ENCODE measurements around the gene RNASE1. TPM values are rescaled to one million over a fixed set of nuclear protein-coding genes. Genes with fewer than 3 reads are reported as not detected.

RNASE1 gene
- total RNA-seq (100 to 1,000 TPM in 1 of 2 donors, 10 to 100 TPM in 1; 99.1 to 223 TPM), polyA plus RNA-seq (ENCODE audit: insufficient read length in 2 of 2) (10 to 100 TPM; 50.2 to 77.1 TPM)
- long read RNA-seq, donor 1, transcript RNASE1-202 (2 exons, 1,348 nt), result major isoform, 54 of 58 reads
- long read RNA-seq, donor 1, partial matches to known transcripts, result 0 of 58 reads
- long read RNA-seq, donor 1, other reads (novel, unspliced or antisense), result 0 of 58 reads
- long read RNA-seq, donor 2, transcript RNASE1-202 (2 exons, 1,348 nt), result major isoform, 16 of 16 reads
- long read RNA-seq, donor 2, partial matches to known transcripts, result 0 of 16 reads
- long read RNA-seq, donor 2, other reads (novel, unspliced or antisense), result 0 of 16 reads
- long read RNA-seq, donor 3, transcript RNASE1-202 (2 exons, 1,348 nt), result major isoform, 26 of 31 reads
- long read RNA-seq, donor 3, partial matches to known transcripts, result 0 of 31 reads
- long read RNA-seq, donor 3, other reads (novel, unspliced or antisense), result 0 of 31 reads
- long read RNA-seq, donor 4, transcript RNASE1-201 (3 exons, 878 nt), result minor isoform, 16 of 422 reads
- long read RNA-seq, donor 4, transcript RNASE1-202 (2 exons, 1,348 nt), result major isoform, 393 of 422 reads
- long read RNA-seq, donor 4, transcript RNASE1-203 (3 exons, 769 nt), result minor isoform, 13 of 422 reads
- long read RNA-seq, donor 4, partial matches to known transcripts, result 0 of 422 reads
- long read RNA-seq, donor 4, other reads (novel, unspliced or antisense), result 0 of 422 reads

- no peak within 1 kb of the TSS for H3K4me3 ChIP-seq (ENCODE audit: low read depth, low read length)
- H3K27ac ChIP-seq (ENCODE audit: low read depth, low read length), result no peak within 1 kb of the TSS
- H3K27me3 ChIP-seq (ENCODE audit: control insufficient read depth, insufficient read depth, low read length), result no peaks in the 10 kb centered on the region
- WGBS (ENCODE audit: insufficient coverage), result 70% methylated on average over 11 of the region's 11 CpGs
- no peaks in the 10 kb centered on the region for H3K36me3 ChIP-seq (ENCODE audit: control insufficient read depth, insufficient read depth, low read length)
- no peak for DNase-seq (ENCODE audit: low read depth in 4 of 6, low spot score in 6 of 6)
- H3K9me3 ChIP-seq (ENCODE audit: control insufficient read depth, insufficient read depth, low read length), result no peaks in the 10 kb centered on the region
- H3K4me1 ChIP-seq (ENCODE audit: control insufficient read depth, insufficient read depth, low read length), result peaks cover 15% of the 10 kb centered on the region
Measured at GRCh38 chr14:20802341-20803084, at the start of gene RNASE1. Gene RNASE1 (minus strand): TSS chr14:20802844. CDS start chr14:20802068, 776 bp downstream.

- H3K27ac ChIP-seq (ENCODE audit: low read depth, low read length), result peak overlapping the region; percentile 78
- no peaks in the 10 kb centered on the region for H3K27me3 ChIP-seq (ENCODE audit: control insufficient read depth, insufficient read depth, low read length)
- H3K36me3 ChIP-seq (ENCODE audit: control insufficient read depth, insufficient read depth, low read length), result no peaks in the 10 kb centered on the region
- no peak overlapping the region for H3K4me3 ChIP-seq (ENCODE audit: low read depth, low read length)
- peak in 1 of 6 donors; percentile 23 for DNase-seq (ENCODE audit: low read depth in 4 of 6, low spot score in 6 of 6)
- H3K4me1 ChIP-seq (ENCODE audit: control insufficient read depth, insufficient read depth, low read length), result peaks cover 4% of the 10 kb centered on the region
- 19% methylated on average over 2 of the region's 4 CpGs for WGBS (ENCODE audit: insufficient coverage)
- no peaks in the 10 kb centered on the region for H3K9me3 ChIP-seq (ENCODE audit: control insufficient read depth, insufficient read depth, low read length)
Measured at GRCh38 chr14:20848955-20849570, 46.4 kb upstream of the RNASE1 start.

GRCh38 chr14:20848316-20848954 lies 45.8 kb upstream of the RNASE1 start:
- Histone ChIP-seq H3K27ac (ENCODE audit: low read depth, low read length) (peak overlapping the region; percentile 78), H3K4me3 (ENCODE audit: low read depth, low read length) (no peak overlapping the region), H3K4me1 (ENCODE audit: control insufficient read depth, insufficient read depth, low read length) (peaks cover 4% of the 10 kb centered on the region), H3K36me3 (ENCODE audit: control insufficient read depth, insufficient read depth, low read length) (no peaks in the 10 kb centered on the region), H3K27me3 (ENCODE audit: control insufficient read depth, insufficient read depth, low read length) (no peaks in the 10 kb centered on the region), H3K9me3 (ENCODE audit: control insufficient read depth, insufficient read depth, low read length) (no peaks in the 10 kb centered on the region)
- no peak for DNase-seq (ENCODE audit: low read depth in 4 of 6, low spot score in 6 of 6)
- 80% methylated on average over 9 of the region's 9 CpGs for WGBS (ENCODE audit: insufficient coverage)

DNA sequence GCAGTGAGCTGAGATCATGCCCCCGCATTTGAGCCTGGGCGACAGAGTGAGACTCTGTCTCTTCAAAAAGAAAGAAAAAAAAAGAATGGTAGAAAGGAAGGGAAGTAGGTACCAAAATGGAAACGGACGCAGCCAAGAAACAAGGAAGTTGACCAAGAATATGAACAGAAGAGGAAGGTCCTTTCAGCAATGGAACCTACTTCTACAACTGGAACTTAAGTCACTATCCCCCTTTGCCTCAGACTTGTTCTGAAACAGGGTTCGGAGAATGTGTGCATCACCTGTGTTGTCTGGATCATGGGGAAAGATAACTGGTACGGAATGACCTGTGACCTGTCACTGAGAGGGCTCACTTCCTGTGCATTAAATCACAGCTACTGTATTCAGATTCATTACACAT lies 43.9 kb upstream of the RNASE1 start:
- H3K4me3 ChIP-seq (ENCODE audit: low read depth, low read length), result no peak overlapping the region
- peaks cover 4% of the 10 kb centered on the region for H3K4me1 ChIP-seq (ENCODE audit: control insufficient read depth, insufficient read depth, low read length)
- no peaks in the 10 kb centered on the region for H3K36me3 ChIP-seq (ENCODE audit: control insufficient read depth, insufficient read depth, low read length)
- H3K9me3 ChIP-seq (ENCODE audit: control insufficient read depth, insufficient read depth, low read length), result no peaks in the 10 kb centered on the region
- no peak for DNase-seq (ENCODE audit: low read depth in 4 of 6, low spot score in 6 of 6)
- 100% methylated on average over 3 of the region's 6 CpGs for WGBS (ENCODE audit: insufficient coverage)
- H3K27me3 ChIP-seq (ENCODE audit: control insufficient read depth, insufficient read depth, low read length), result no peaks in the 10 kb centered on the region
- H3K27ac ChIP-seq (ENCODE audit: low read depth, low read length), result no peak overlapping the region

DNA sequence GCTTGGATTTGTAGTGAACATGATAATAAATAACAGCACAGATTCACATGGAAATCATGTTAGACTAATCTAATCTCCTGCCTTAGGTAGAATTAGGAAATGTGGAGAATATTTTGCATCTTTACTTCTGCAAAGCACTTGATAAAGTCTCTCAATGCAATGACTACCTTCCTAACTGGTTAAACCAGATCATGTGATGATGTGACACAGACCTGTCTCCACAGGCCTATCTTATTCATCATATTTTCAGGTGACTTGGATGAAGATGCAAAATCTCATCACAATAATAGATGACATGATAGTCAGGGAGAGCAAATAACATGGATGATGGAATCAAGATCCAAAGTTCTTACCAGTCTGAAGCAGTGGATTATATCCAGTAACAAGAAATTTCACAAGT lies 38.5 kb upstream of the RNASE1 start:
- DNase-seq (ENCODE audit: low read depth in 4 of 6, low spot score in 6 of 6), result no peak
- Histone ChIP-seq H3K9me3 (ENCODE audit: control insufficient read depth, insufficient read depth, low read length) (no peaks in the 10 kb centered on the region), H3K4me1 (ENCODE audit: control insufficient read depth, insufficient read depth, low read length) (no peaks in the 10 kb centered on the region), H3K4me3 (ENCODE audit: low read depth, low read length) (no peak overlapping the region), H3K36me3 (ENCODE audit: control insufficient read depth, insufficient read depth, low read length) (no peaks in the 10 kb centered on the region), H3K27me3 (ENCODE audit: control insufficient read depth, insufficient read depth, low read length) (no peaks in the 10 kb centered on the region), H3K27ac (ENCODE audit: low read depth, low read length) (no peak overlapping the region)

DNA sequence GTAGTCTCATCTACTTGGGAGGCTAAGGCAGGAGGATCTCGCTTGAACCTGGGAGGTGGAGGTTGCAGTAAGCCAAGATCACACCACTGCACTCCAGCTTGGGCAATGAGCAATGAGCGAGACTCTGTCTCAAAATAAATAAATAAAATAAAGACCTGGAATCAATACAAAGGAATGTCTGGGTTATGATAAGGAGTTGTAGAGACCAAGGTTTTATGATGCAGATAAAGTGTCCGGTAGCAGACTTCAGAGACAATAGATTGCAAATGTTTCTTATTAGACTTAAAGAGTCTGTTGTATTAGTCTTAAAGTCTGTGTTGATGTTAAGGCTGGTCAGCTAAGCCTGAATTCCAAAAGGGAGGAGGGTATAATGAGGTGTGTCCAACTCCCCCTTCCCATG lies 35.2 kb upstream of the RNASE1 start:
- Histone ChIP-seq H3K4me1 (ENCODE audit: control insufficient read depth, insufficient read depth, low read length) (no peaks in the 10 kb centered on the region), H3K27me3 (ENCODE audit: control insufficient read depth, insufficient read depth, low read length) (no peaks in the 10 kb centered on the region), H3K4me3 (ENCODE audit: low read depth, low read length) (no peak overlapping the region), H3K9me3 (ENCODE audit: control insufficient read depth, insufficient read depth, low read length) (no peaks in the 10 kb centered on the region), H3K36me3 (ENCODE audit: control insufficient read depth, insufficient read depth, low read length) (no peaks in the 10 kb centered on the region), H3K27ac (ENCODE audit: low read depth, low read length) (no peak overlapping the region)
- 100% methylated on average over 1 of the region's 3 CpGs for WGBS (ENCODE audit: insufficient coverage)
- no peak for DNase-seq (ENCODE audit: low read depth in 4 of 6, low spot score in 6 of 6)

DNA sequence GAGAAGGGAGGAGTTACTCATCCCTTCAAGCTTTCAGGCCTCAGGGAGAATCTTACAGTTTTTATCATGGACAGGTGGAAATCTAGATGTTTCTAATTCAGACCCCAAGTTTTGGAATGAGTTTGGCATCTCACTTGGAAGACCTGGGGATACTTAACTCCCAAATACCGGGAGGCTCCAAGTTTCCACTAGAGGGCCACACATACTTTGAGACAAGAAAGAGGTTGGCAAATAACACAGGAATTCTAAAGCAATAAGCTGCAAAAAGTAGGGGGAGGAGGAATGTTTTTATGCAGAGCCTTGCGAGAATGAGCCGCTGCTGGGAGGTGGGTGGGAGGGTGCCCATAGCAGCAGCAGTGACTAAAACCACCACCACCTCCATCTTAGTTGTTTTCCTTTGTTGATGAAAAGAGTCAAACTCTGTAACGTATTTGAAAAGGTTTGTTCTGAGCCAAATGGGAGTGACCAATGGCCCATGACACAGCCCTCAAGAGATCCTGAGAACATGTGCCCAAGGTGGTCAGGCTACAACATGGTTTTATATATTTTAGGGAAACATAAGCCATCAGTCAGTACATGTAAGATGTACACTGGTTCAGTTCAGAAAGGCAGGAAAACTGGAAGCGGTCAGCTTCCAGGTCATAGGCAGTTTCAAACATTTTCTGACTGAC lies 34.2 kb upstream of the RNASE1 start:
- Histone ChIP-seq H3K27ac (ENCODE audit: low read depth, low read length) (no peak overlapping the region), H3K36me3 (ENCODE audit: control insufficient read depth, insufficient read depth, low read length) (no peaks in the 10 kb centered on the region), H3K4me1 (ENCODE audit: control insufficient read depth, insufficient read depth, low read length) (no peaks in the 10 kb centered on the region), H3K9me3 (ENCODE audit: control insufficient read depth, insufficient read depth, low read length) (no peaks in the 10 kb centered on the region), H3K4me3 (ENCODE audit: low read depth, low read length) (no peak overlapping the region), H3K27me3 (ENCODE audit: control insufficient read depth, insufficient read depth, low read length) (no peaks in the 10 kb centered on the region)
- 100% methylated on average over 1 of the region's 5 CpGs for WGBS (ENCODE audit: insufficient coverage)
- DNase-seq (ENCODE audit: low read depth in 4 of 6, low spot score in 6 of 6), result peak in 2 of 6 donors; percentile 36

DNA sequence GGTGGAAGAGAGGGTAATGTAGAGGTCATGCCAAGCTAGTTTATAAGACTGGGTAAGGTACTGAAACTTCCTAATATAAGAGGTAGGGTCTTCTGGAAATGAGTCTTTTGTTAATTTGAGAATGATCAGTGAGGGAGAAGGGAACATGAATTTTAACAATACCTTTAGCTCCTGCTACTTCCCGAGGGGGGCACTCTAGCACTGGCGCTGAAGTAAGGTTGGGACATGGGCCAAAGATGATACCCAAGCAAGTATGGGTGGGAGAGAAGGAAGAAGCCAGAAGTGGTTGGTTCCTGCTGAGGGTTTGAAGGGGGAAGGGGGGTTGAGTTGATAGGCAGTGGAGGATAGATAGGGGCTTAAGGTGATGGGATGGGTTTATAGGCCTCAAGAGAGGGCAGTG lies 32.3 kb upstream of the RNASE1 start:
- Histone ChIP-seq H3K36me3 (ENCODE audit: control insufficient read depth, insufficient read depth, low read length) (no peaks in the 10 kb centered on the region), H3K27ac (ENCODE audit: low read depth, low read length) (no peak overlapping the region), H3K27me3 (ENCODE audit: control insufficient read depth, insufficient read depth, low read length) (no peaks in the 10 kb centered on the region), H3K4me3 (ENCODE audit: low read depth, low read length) (no peak overlapping the region), H3K4me1 (ENCODE audit: control insufficient read depth, insufficient read depth, low read length) (no peaks in the 10 kb centered on the region), H3K9me3 (ENCODE audit: control insufficient read depth, insufficient read depth, low read length) (no peaks in the 10 kb centered on the region)
- 100% methylated on average over 2 of the region's 2 CpGs for WGBS (ENCODE audit: insufficient coverage)
- DNase-seq (ENCODE audit: low read depth in 4 of 6, low spot score in 6 of 6), result no peak
